Esophagus squamous epithelium (tissue), 4 donors: ENCODE data around the gene WDR37.

ENCODE experiments used
- CTCF ChIP-seq, 6 experiments: fragments of 450-650 bp in 4 of 6; fragments of 200-600 bp in 2 of 6; sonication (generic) in 2 of 6; IDR thresholded peaks; one replicate each; pipeline ENCODE4 v1.5.1; 2016 to 2019; ENCODE audit warnings: antibody characterized with exemption in 6 of 6, mild to moderate bottlenecking in 4 of 6, moderate library complexity in 4 of 6
- POLR2A ChIP-seq, 4 donors: fragments of 450-650 bp; IDR thresholded peaks; one replicate each; pipeline ENCODE4 v1.6.1; 2017; ENCODE audit warnings: antibody characterized with exemption in 4 of 4, mild to moderate bottlenecking in 4 of 4, moderate library complexity in 3 of 4

GRCh38 chr10:1020460-1020859, 35.7 kb upstream of the WDR37 start:
- TF ChIP-seq CTCF (IDR thresholded peaks at IDR 0.05) (no peak), POLR2A (IDR thresholded peaks at IDR 0.05) (no peak)
